ENCODE data around the gene TBCB.

TBCB gene

GRCh38 chr19:36081894-36082293, 33.4 kb upstream of the TBCB start:
- no peak overlapping the region for H3K4me3 ChIP-seq (ENCODE audit: low read depth, low read length)
- no peak for TF ChIP-seq CTCF (conservative IDR thresholded peaks at IDR 0.05; ENCODE audit: low read depth, low read length)
- DNase-seq (ENCODE audit: low read depth): no peak

GRCh38 chr19:36082916-36083315, 32.4 kb upstream of the TBCB start:
- TF ChIP-seq CTCF (conservative IDR thresholded peaks at IDR 0.05; ENCODE audit: low read depth, low read length): no peak
- DNase-seq (ENCODE audit: low read depth): no peak
- H3K4me3 ChIP-seq (ENCODE audit: low read depth, low read length): no peak overlapping the region

- no peak overlapping the region for H3K4me3 ChIP-seq (ENCODE audit: low read depth, low read length)
- no peak for TF ChIP-seq CTCF (conservative IDR thresholded peaks at IDR 0.05; ENCODE audit: low read depth, low read length)
- DNase-seq (ENCODE audit: low read depth): no peak
Measured at GRCh38 chr19:36084231-36085009, 30.8 kb upstream of the TBCB start.

- no peak overlapping the region for H3K4me3 ChIP-seq (ENCODE audit: low read depth, low read length)
- no peak for DNase-seq (ENCODE audit: low read depth)
- TF ChIP-seq CTCF (conservative IDR thresholded peaks at IDR 0.05; ENCODE audit: low read depth, low read length): no peak
Measured at GRCh38 chr19:36086326-36086725, 28.9 kb upstream of the TBCB start.

GRCh38 chr19:36089847-36090246, 25.4 kb upstream of the TBCB start:
- H3K4me3 ChIP-seq (ENCODE audit: low read depth, low read length): no peak overlapping the region
- DNase-seq (ENCODE audit: low read depth): no peak
- no peak for TF ChIP-seq CTCF (conservative IDR thresholded peaks at IDR 0.05; ENCODE audit: low read depth, low read length)

- no peak for DNase-seq (ENCODE audit: low read depth)
- H3K4me3 ChIP-seq (ENCODE audit: low read depth, low read length): no peak overlapping the region
- TF ChIP-seq CTCF (conservative IDR thresholded peaks at IDR 0.05; ENCODE audit: low read depth, low read length): no peak
Measured at GRCh38 chr19:36090910-36091695, 24.2 kb upstream of the TBCB start.

Measured in choroid plexus epithelial cell (primary cell).